Neural cell (in vitro differentiated cells): ENCODE results near the gene PPP1R12B. TPM values are rescaled to one million over a fixed set of nuclear protein-coding genes. Genes with fewer than 3 reads are reported as not detected.

Source experiments
- H2AFZ ChIP-seq: fragments of 200-600, 300-800 bp; sonication (generic), shearing (Covaris generic); 2 replicates; pipeline ENCODE4 v1.6.0; 2014; ENCODE audit warnings: low read depth, mild to moderate bottlenecking, antibody characterized with exemption, low read length, moderate library complexity
- H3F3A ChIP-seq: fragments of 200-600 bp; shearing (Covaris generic); 2 replicates; pipeline ENCODE4 v1.6.1; 2016; ENCODE audit warnings: mild to moderate bottlenecking, moderate library complexity, mixed read lengths, antibody characterized with exemption, low read length; ENCODE audit not compliant: insufficient read depth, poor library complexity, severe bottlenecking
- H3K27ac ChIP-seq: fragments of 200-600, 300-800 bp; sonication (generic), shearing (Covaris generic); 2 replicates; pipeline ENCODE4 v1.5.1; 2014; ENCODE audit warnings: mild to moderate bottlenecking, low read length, moderate library complexity
- H3K27me3 ChIP-seq: fragments of 300-800, 200-600 bp; sonication (generic), shearing (Covaris generic); 2 replicates; pipeline ENCODE4 v1.6.0; 2014; ENCODE audit warnings: mild to moderate bottlenecking, low read depth, low read length, moderate library complexity; ENCODE audit not compliant: insufficient read depth
- H3K36me3 ChIP-seq: fragments of 300-800, 200-600 bp; sonication (generic), shearing (Covaris generic); 2 replicates; pipeline ENCODE4 v1.5.1; 2014; ENCODE audit warnings: mild to moderate bottlenecking, antibody characterized with exemption, low read length, moderate library complexity; ENCODE audit not compliant: insufficient read depth
- H3K4me2 ChIP-seq: fragments of 300-800, 200-600 bp; sonication (generic), shearing (Covaris generic); 2 replicates; pipeline ENCODE4 v1.6.0; 2014; ENCODE audit warnings: mild to moderate bottlenecking, low read length
- H3K4me3 ChIP-seq: fragments of 300-800, 200-600 bp; sonication (generic), shearing (Covaris generic); 2 replicates; pipeline ENCODE4 v1.5.1; 2014; ENCODE audit warnings: mild to moderate bottlenecking, low read length, moderate library complexity
- H3K79me2 ChIP-seq: fragments of 200-600 bp; shearing (Covaris generic); replicated peaks from 2 replicates; pipeline ENCODE4 v1.6.0; 2014; ENCODE audit warnings: mild to moderate bottlenecking, low read length, moderate library complexity; ENCODE audit not compliant: insufficient read depth
- H3K9ac ChIP-seq: fragments of 300-800, 200-600 bp; sonication (generic), shearing (Covaris generic); 2 replicates; pipeline ENCODE4 v1.6.1; 2016; ENCODE audit warnings: mild to moderate bottlenecking, low read length, mixed read lengths
- H3K9me2 ChIP-seq: fragments of 200-600 bp; shearing (Covaris generic); 2 replicates; pipeline ENCODE4 v1.6.1; 2016; ENCODE audit warnings: mild to moderate bottlenecking, low read length, mixed read lengths; ENCODE audit not compliant: insufficient read depth
- H3K9me3 ChIP-seq: fragments of 200-600, 300-800 bp; sonication (generic), shearing (Covaris generic); 2 replicates; pipeline ENCODE4 v1.6.1; 2016; ENCODE audit warnings: mild to moderate bottlenecking, mixed run types, low read length, moderate library complexity, mixed read lengths
- H4K20me1 ChIP-seq: fragments of 200-600 bp; shearing (Covaris generic); 2 replicates; pipeline ENCODE4 v1.6.1; 2016; ENCODE audit warnings: mild to moderate bottlenecking, mixed run types; ENCODE audit not compliant: insufficient read depth
- EP300 ChIP-seq: fragments of 450-650 bp; conservative IDR thresholded peaks from 2 replicates; pipeline ENCODE4 v1.6.1; 2014; ENCODE audit warnings: antibody characterized with exemption, mild to moderate bottlenecking, moderate library complexity; ENCODE audit not compliant: poor library complexity, severe bottlenecking
- EZH2 ChIP-seq: fragments of 200-600, 300-800 bp; shearing (Covaris generic), sonication (generic); IDR thresholded peaks from 2 replicates; pipeline ENCODE4 v1.6.1; 2014; ENCODE audit warnings: antibody characterized with exemption, low read length, borderline replicate concordance, mild to moderate bottlenecking; ENCODE audit not compliant: insufficient read depth, poor library complexity, severe bottlenecking
- MXI1 ChIP-seq: fragments of 450-650 bp; conservative IDR thresholded peaks from 2 replicates; pipeline ENCODE4 v1.6.1; 2014; ENCODE audit warnings: antibody characterized with exemption, mild to moderate bottlenecking; ENCODE audit not compliant: poor library complexity, severe bottlenecking
- POLR2AphosphoS5 ChIP-seq: IDR thresholded peaks from 2 replicates; pipeline ENCODE4 v1.6.1; 2012
- RAD21 ChIP-seq: fragments of 450-650 bp; conservative IDR thresholded peaks from 2 replicates; pipeline ENCODE4 v1.6.1; 2014; ENCODE audit warnings: antibody characterized with exemption, mild to moderate bottlenecking, moderate library complexity
- SMC3 ChIP-seq: fragments of 450-650 bp; conservative IDR thresholded peaks from 2 replicates; pipeline ENCODE4 v1.6.1; 2014; ENCODE audit warnings: antibody characterized with exemption, mild to moderate bottlenecking, moderate library complexity; ENCODE audit not compliant: poor library complexity
- TAF1 ChIP-seq: IDR thresholded peaks from 2 replicates; pipeline ENCODE4 v1.6.1; 2012; ENCODE audit warnings: low read depth
- polyA plus RNA-seq: library from polyadenylated mRNA; depleted of rRNA; stranded (reverse); fragments of >200 nt; gene quantifications from 2 replicates; pipeline ENCODE4 v1.2.3, GENCODE V29; 2014
- TF ChIP-seq, protein P1 (sequence below): fragments of 450-650 bp; IDR thresholded peaks from 2 replicates; pipeline ENCODE4 v1.5.1; 2014; ENCODE audit warnings: antibody characterized with exemption, mild to moderate bottlenecking, moderate library complexity; ENCODE audit not compliant: poor library complexity, severe bottlenecking
- TF ChIP-seq, protein P2 (sequence below): IDR thresholded peaks from 2 replicates; pipeline ENCODE4 v1.6.1; 2012; ENCODE audit warnings: borderline replicate concordance

The PPP1R12B gene
- polyA plus RNA-seq, 1 donor from 2014 or later: 9.8 TPM

DNA sequence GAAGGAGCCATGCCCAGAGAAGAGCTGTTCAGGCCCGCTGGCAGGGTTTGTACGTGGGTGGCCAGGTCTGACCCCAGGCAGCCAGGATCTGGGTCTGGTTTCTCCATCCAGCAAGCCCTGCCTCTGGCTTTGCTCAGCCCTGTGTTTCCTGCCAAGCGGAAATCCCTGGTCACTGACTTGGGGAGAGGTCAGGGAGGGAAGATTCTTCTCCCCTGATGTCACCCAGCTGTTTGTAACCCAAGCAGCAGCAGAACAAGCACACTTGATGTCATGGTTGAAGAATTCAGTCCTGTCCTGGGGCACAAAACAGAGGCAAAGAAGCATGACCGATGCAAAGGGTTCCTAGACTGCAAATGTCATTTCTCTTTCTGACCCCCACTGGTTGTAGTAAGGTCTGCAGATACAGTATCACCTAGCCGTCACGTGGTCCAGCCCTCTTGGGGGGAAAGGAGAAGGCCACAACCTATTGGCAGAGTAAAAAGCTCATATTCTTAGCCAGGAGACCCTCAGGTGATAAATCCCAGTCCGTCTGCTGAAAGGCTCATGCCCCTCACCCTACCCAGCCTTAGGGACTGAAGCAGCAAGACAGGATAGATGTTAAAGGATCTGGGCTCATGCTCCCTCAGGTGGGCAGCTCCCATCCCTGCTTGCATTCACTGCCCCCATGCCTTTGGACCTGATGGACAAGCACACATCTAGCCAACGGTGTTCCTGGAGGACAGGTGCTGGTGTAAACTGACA is 240.9 kb downstream of the PPP1R12B start:
- Histone ChIP-seq H2AFZ (no peak overlapping the region), H3F3A (no peaks in the 10 kb centered on the region), H3K27me3 (no peaks in the 10 kb centered on the region), H3K9me2 (no peaks in the 10 kb centered on the region), H3K9me3 (no peaks in the 10 kb centered on the region), H4K20me1 (no peaks in the 10 kb centered on the region), H3K27ac (no peak overlapping the region), H3K4me2 (no peak overlapping the region), H3K4me3 (no peak overlapping the region), H3K36me3 (no peaks in the 10 kb centered on the region), H3K79me2 (no peaks in the 10 kb centered on the region), H3K9ac (no peak overlapping the region)
- TF ChIP-seq, protein P1, sequence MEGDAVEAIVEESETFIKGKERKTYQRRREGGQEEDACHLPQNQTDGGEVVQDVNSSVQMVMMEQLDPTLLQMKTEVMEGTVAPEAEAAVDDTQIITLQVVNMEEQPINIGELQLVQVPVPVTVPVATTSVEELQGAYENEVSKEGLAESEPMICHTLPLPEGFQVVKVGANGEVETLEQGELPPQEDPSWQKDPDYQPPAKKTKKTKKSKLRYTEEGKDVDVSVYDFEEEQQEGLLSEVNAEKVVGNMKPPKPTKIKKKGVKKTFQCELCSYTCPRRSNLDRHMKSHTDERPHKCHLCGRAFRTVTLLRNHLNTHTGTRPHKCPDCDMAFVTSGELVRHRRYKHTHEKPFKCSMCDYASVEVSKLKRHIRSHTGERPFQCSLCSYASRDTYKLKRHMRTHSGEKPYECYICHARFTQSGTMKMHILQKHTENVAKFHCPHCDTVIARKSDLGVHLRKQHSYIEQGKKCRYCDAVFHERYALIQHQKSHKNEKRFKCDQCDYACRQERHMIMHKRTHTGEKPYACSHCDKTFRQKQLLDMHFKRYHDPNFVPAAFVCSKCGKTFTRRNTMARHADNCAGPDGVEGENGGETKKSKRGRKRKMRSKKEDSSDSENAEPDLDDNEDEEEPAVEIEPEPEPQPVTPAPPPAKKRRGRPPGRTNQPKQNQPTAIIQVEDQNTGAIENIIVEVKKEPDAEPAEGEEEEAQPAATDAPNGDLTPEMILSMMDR: no peak
- TF ChIP-seq RAD21: no peak
- no peak for TF ChIP-seq SMC3
- TF ChIP-seq MXI1: no peak
- TF ChIP-seq, protein P2, sequence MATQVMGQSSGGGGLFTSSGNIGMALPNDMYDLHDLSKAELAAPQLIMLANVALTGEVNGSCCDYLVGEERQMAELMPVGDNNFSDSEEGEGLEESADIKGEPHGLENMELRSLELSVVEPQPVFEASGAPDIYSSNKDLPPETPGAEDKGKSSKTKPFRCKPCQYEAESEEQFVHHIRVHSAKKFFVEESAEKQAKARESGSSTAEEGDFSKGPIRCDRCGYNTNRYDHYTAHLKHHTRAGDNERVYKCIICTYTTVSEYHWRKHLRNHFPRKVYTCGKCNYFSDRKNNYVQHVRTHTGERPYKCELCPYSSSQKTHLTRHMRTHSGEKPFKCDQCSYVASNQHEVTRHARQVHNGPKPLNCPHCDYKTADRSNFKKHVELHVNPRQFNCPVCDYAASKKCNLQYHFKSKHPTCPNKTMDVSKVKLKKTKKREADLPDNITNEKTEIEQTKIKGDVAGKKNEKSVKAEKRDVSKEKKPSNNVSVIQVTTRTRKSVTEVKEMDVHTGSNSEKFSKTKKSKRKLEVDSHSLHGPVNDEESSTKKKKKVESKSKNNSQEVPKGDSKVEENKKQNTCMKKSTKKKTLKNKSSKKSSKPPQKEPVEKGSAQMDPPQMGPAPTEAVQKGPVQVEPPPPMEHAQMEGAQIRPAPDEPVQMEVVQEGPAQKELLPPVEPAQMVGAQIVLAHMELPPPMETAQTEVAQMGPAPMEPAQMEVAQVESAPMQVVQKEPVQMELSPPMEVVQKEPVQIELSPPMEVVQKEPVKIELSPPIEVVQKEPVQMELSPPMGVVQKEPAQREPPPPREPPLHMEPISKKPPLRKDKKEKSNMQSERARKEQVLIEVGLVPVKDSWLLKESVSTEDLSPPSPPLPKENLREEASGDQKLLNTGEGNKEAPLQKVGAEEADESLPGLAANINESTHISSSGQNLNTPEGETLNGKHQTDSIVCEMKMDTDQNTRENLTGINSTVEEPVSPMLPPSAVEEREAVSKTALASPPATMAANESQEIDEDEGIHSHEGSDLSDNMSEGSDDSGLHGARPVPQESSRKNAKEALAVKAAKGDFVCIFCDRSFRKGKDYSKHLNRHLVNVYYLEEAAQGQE: no peak
- no peak for TF ChIP-seq EZH2
- TF ChIP-seq TAF1: no peak
- TF ChIP-seq POLR2AphosphoS5: no peak
- TF ChIP-seq EP300: no peak

DNA sequence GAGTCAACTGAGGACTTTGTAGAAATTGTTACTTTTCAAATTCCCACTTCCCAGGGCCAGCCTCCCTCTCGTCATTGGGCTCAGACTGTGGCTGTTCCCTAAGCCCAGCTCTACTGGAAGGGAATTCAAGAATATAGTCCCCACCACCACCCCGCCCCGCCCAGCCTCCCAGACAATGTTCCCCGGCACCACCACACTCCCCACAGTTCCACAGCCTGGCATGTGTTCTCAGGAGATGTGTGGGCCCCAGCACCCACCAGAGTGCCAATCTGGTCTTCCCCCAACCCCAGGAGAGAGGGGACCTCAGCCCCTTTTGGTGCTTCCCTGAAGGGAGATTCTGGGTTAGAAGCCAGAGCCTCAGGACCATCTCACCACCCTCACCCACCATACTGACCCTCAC is 241.6 kb downstream of the PPP1R12B start:
- no peak overlapping the region for H2AFZ ChIP-seq
- H3K9ac ChIP-seq: no peak overlapping the region
- H3K4me3 ChIP-seq: no peak overlapping the region
- H3K27me3 ChIP-seq: no peaks in the 10 kb centered on the region
- H3K4me2 ChIP-seq: no peak overlapping the region
- H3K36me3 ChIP-seq: no peaks in the 10 kb centered on the region
- no peak for TF ChIP-seq SMC3
- no peak for TF ChIP-seq RAD21
- no peak for TF ChIP-seq EZH2
- no peak for TF ChIP-seq MXI1
- TF ChIP-seq, protein P1: no peak
- TF ChIP-seq EP300: no peak
- TF ChIP-seq, protein P2: no peak
- H3K27ac ChIP-seq: no peak overlapping the region
- H3K79me2 ChIP-seq: no peaks in the 10 kb centered on the region
- no peaks in the 10 kb centered on the region for H4K20me1 ChIP-seq
- H3K9me3 ChIP-seq: no peaks in the 10 kb centered on the region
- no peaks in the 10 kb centered on the region for H3K9me2 ChIP-seq
- H3F3A ChIP-seq: no peaks in the 10 kb centered on the region
